GM23338 (cell line): Measurements from ENCODE around the gene JAKMIP1.

Source experiments
- CTCF ChIP-seq, 2 experiments: fragments of 200-600 bp in 1 of 2; sonication (generic) in 1 of 2; conservative IDR thresholded peaks; 2 replicates each; pipeline versions ENCODE4 v1.5.1 to v1.6.1; 2016 to 2017; ENCODE audit warnings: antibody characterized with exemption in 2 of 2, low read depth in 2 of 2, mild to moderate bottlenecking in 2 of 2, moderate library complexity in 1 of 2
- EZH2phosphoT487 ChIP-seq: fragments of 200-600 bp; sonication (generic); IDR thresholded peaks from one replicate; pipeline ENCODE4 v1.8.1; 2018; ENCODE audit warnings: antibody characterized with exemption; ENCODE audit not compliant: unreplicated experiment

GRCh38 chr4:6182376-6183280 lies 17.7 kb downstream of the JAKMIP1 start:
- TF ChIP-seq EZH2phosphoT487 = no peak
- TF ChIP-seq CTCF (conservative IDR thresholded peaks at IDR 0.05; ENCODE audit: low read depth in 2 of 2) = no peak
